ENCODE data around the gene TSSC4.

The TSSC4 gene

GRCh38 chr11:2452321-2453012 lies 51.9 kb downstream of the TSSC4 start:
- no peaks in the 10 kb centered on the region for H3K36me3 ChIP-seq (ENCODE audit: insufficient read depth, low read depth, low read length)
- no peaks in the 10 kb centered on the region for H3K9me3 ChIP-seq (ENCODE audit: insufficient read depth, low read depth, low read length)
- no peak overlapping the region for H3K4me3 ChIP-seq (ENCODE audit: low read length)
- peaks cover 85% of the 10 kb centered on the region for H3K27me3 ChIP-seq (ENCODE audit: insufficient read depth, low read length)
- no peak overlapping the region for H3K27ac ChIP-seq (ENCODE audit: low read length)
- no peaks in the 10 kb centered on the region for H3K4me1 ChIP-seq (ENCODE audit: insufficient read depth, low read length)
- H3K9ac ChIP-seq (ENCODE audit: low read depth, low read length) = no peak overlapping the region

- Histone ChIP-seq H3K4me3 (ENCODE audit: low read length) (no peak overlapping the region), H3K27ac (ENCODE audit: low read length) (no peak overlapping the region), H3K9me3 (ENCODE audit: insufficient read depth, low read depth, low read length) (no peaks in the 10 kb centered on the region), H3K9ac (ENCODE audit: low read depth, low read length) (no peak overlapping the region), H3K36me3 (ENCODE audit: insufficient read depth, low read depth, low read length) (no peaks in the 10 kb centered on the region), H3K27me3 (ENCODE audit: insufficient read depth, low read length) (peaks cover 85% of the 10 kb centered on the region), H3K4me1 (ENCODE audit: insufficient read depth, low read length) (no peaks in the 10 kb centered on the region)
Observed at GRCh38 chr11:2453436-2453835, 52.9 kb downstream of the TSSC4 start.
